Erythroblast (primary cell): ENCODE measurements around the gene NR1H2.
"Not testable (repeated sequence)": the region's sequence is repeated elsewhere in the genome, so short reads cannot be mapped to it uniquely, and the experiment has no call there.

ENCODE experiments used
- DNase-seq, 2 experiments: peaks; one replicate each; lab custom pipeline; 2025; lab: John Stamatoyannopoulos, UW
- GATA1 ChIP-seq: IDR thresholded peaks from 2 replicates; pipeline ENCODE4 v1.6.1; 2011; ENCODE audit warnings: low read depth, mild to moderate bottlenecking, control low read depth, low read length, moderate library complexity
- POLR2A ChIP-seq: IDR thresholded peaks from 2 replicates; pipeline ENCODE4 v1.6.1; 2011; ENCODE audit warnings: mild to moderate bottlenecking, low read length

The NR1H2 gene

GRCh38 chr19:50378169-50378862 is 2.1 kb downstream of the NR1H2 start:
- no peak for TF ChIP-seq POLR2A
- no peak for TF ChIP-seq GATA1

GRCh38 chr19:50378863-50379236 is 2.6 kb downstream of the NR1H2 start:
- TF ChIP-seq POLR2A, result no peak
- no peak for TF ChIP-seq GATA1
- no peak for DNase-seq

More at GRCh38 chr19:50378169-50378862, 2.1 kb downstream of the NR1H2 start:
- DNase-seq, result no peak

- TF ChIP-seq POLR2A (no peak), GATA1 (no peak)
- DNase-seq, result no peak
Observed at GRCh38 chr19:50379602-50380001, 3.3 kb downstream of the NR1H2 start.

GRCh38 chr19:50380137-50380536 is 3.9 kb downstream of the NR1H2 start:
- TF ChIP-seq POLR2A, result no peak
- TF ChIP-seq GATA1, result no peak
- no peak for DNase-seq

- no peak for TF ChIP-seq POLR2A
- no peak for TF ChIP-seq GATA1
- peak; percentile 46 to 52 for DNase-seq
Observed at GRCh38 chr19:50380751-50381151, 4.5 kb downstream of the NR1H2 start.

GRCh38 chr19:50381881-50382729 is 5.8 kb downstream of the NR1H2 start:
- TF ChIP-seq POLR2A (no peak), GATA1 (no peak)
- DNase-seq, result no peak

GRCh38 chr19:50383001-50383851 is 7.0 kb downstream of the NR1H2 start:
- DNase-seq, result no peak
- no peak for TF ChIP-seq GATA1
- TF ChIP-seq POLR2A, result no peak

- peak; percentile 99 to 100 for DNase-seq
- TF ChIP-seq POLR2A (peak; percentile 92), GATA1 (no peak)
Observed at GRCh38 chr19:50383852-50384684, 7.8 kb downstream of the NR1H2 start, which contains the start of gene POLD1. TSS of gene POLD1 (plus strand) at chr19:50384347. CDS start at chr19:50398852, 14,505 bp downstream.

- peak in 1 of 2 experiments; percentile 51 for DNase-seq
- TF ChIP-seq POLR2A (no peak), GATA1 (no peak)
Observed at GRCh38 chr19:50384685-50385535, 8.7 kb downstream of the NR1H2 start.

- no peak for DNase-seq
- TF ChIP-seq GATA1 (no peak), POLR2A (no peak)
Observed at GRCh38 chr19:50387176-50387867, 11.1 kb downstream of the NR1H2 start.

- DNase-seq, result no peak
- no peak for TF ChIP-seq GATA1
- TF ChIP-seq POLR2A, result no peak
Observed at GRCh38 chr19:50387868-50388245, 11.6 kb downstream of the NR1H2 start.

GRCh38 chr19:50390295-50390694 is 14.0 kb downstream of the NR1H2 start:
- not testable (repeated sequence) for DNase-seq

- not testable (repeated sequence) for DNase-seq
Observed at GRCh38 chr19:50390952-50391351, 14.7 kb downstream of the NR1H2 start.
